Left renal pelvis (tissue), 4 donors: ENCODE results near the gene C5orf34. TPM values are rescaled to one million over a fixed set of nuclear protein-coding genes. Genes with fewer than 3 reads are reported as not detected.
"Not testable (repeated sequence)": the region's sequence is repeated elsewhere in the genome, so short reads cannot be mapped to it uniquely, and the experiment has no call there.

ENCODE experiments used
- DNase-seq, 4 donors: peaks; one replicate each; pipeline ENCODE4 v3.0.0-alpha.2; 2013; ENCODE audit warnings: low read depth in 4 of 4, low spot score in 3 of 4
- polyA plus RNA-seq, 4 donors: library from polyadenylated mRNA; unstranded; fragments of 120-200 nt; gene quantifications; one replicate each; pipeline ENCODE4 v1.2.1, GENCODE V29; 2013; ENCODE audit not compliant: insufficient read length in 4 of 4

The C5orf34 gene
- polyA plus RNA-seq, result 1 to 10 TPM; 5.2 to 6.0 (median 5.7) TPM

GRCh38 chr5:43514816-43515677 is at the start of gene C5orf34:
Gene C5orf34, minus strand, starts transcription at chr5:43515148. Its CDS starts 5,809 bp downstream, at chr5:43509339.
- peak; percentile 90 to 94 (median 92) for DNase-seq

- no peak for DNase-seq
Measured at GRCh38 chr5:43564289-43564850, 49.4 kb upstream of the C5orf34 start.

GRCh38 chr5:43563321-43563720 is 48.4 kb upstream of the C5orf34 start:
- no peak for DNase-seq

GRCh38 chr5:43561356-43561755 is 46.4 kb upstream of the C5orf34 start:
- no peak for DNase-seq

- no peak for DNase-seq
Measured at GRCh38 chr5:43560128-43560527, 45.2 kb upstream of the C5orf34 start.

- DNase-seq, result peak; percentile 50 to 73 (median 73)
Measured at GRCh38 chr5:43556857-43557542, 42.1 kb upstream of the C5orf34 start, which contains the start of gene PAIP1. Gene PAIP1, minus strand, starts transcription at chr5:43557077. Its CDS starts 231 bp downstream, at chr5:43556846.

GRCh38 chr5:43556607-43556856 is 41.6 kb upstream of the C5orf34 start:
- not testable (repeated sequence) for DNase-seq

GRCh38 chr5:43555895-43556606 is 41.1 kb upstream of the C5orf34 start:
- DNase-seq, result peak; percentile 41 to 53 (median 46)

- DNase-seq, result no peak
Measured at GRCh38 chr5:43554497-43554896, 39.5 kb upstream of the C5orf34 start.

GRCh38 chr5:43553381-43553780 is 38.4 kb upstream of the C5orf34 start:
- no peak for DNase-seq

- DNase-seq, result no peak
Measured at GRCh38 chr5:43551731-43552130, 36.8 kb upstream of the C5orf34 start.

- DNase-seq, result not testable (repeated sequence)
Measured at GRCh38 chr5:43549272-43549671, 34.3 kb upstream of the C5orf34 start.

GRCh38 chr5:43548358-43548757 is 33.4 kb upstream of the C5orf34 start:
- no peak for DNase-seq

GRCh38 chr5:43547532-43547931 is 32.6 kb upstream of the C5orf34 start:
- DNase-seq, result no peak

GRCh38 chr5:43543434-43543833 is 28.5 kb upstream of the C5orf34 start:
- DNase-seq, result no peak

GRCh38 chr5:43540746-43541145 is 25.8 kb upstream of the C5orf34 start:
- no peak for DNase-seq

- no peak for DNase-seq
Measured at GRCh38 chr5:43536972-43537371, 22.0 kb upstream of the C5orf34 start.

GRCh38 chr5:43533646-43534045 is 18.7 kb upstream of the C5orf34 start:
- DNase-seq, result no peak

GRCh38 chr5:43530648-43531047 is 15.7 kb upstream of the C5orf34 start:
- DNase-seq, result no peak

GRCh38 chr5:43523662-43524072 is 8.7 kb upstream of the C5orf34 start:
- DNase-seq, result no peak

- DNase-seq, result no peak
Measured at GRCh38 chr5:43520615-43521014, 5.7 kb upstream of the C5orf34 start.
